ENCODE measurements around the gene MYO9A.

- no peak for TF ChIP-seq POLR2A (IDR thresholded peaks at IDR 0.05; ENCODE audit: low read depth, low read length)
- TF ChIP-seq POLR2AphosphoS5 (IDR thresholded peaks at IDR 0.05; ENCODE audit: low read depth, low read length), result no peak
Measured at GRCh38 chr15:72034351-72034750, 83.6 kb downstream of the MYO9A start.

All from GM12892 (cell line).